IgD-negative memory B cell (primary cell): Measurements from ENCODE around the gene PNLIPRP1. TPM values are rescaled to one million over a fixed set of nuclear protein-coding genes. Genes with fewer than 3 reads are reported as not detected.

Experiments
- H3K27ac Mint-ChIP-seq, 3 donors: one replicate each; pipeline ENCODE4 v1.8.0; 2020 to 2022; ENCODE audit warnings: mild to moderate bottlenecking in 3 of 3, mixed read lengths in 3 of 3, moderate library complexity in 1 of 3
- H3K27me3 Mint-ChIP-seq: one replicate; pipeline ENCODE4 v1.8.0; 2021; ENCODE audit warnings: mixed read lengths
- H3K36me3 Mint-ChIP-seq: one replicate; pipeline ENCODE4 v1.8.0; 2020; ENCODE audit warnings: mild to moderate bottlenecking, mixed read lengths
- H3K4me1 Mint-ChIP-seq, 3 donors: one replicate each; pipeline ENCODE4 v1.8.0; 2020 to 2022; ENCODE audit warnings: mixed read lengths in 3 of 3, mild to moderate bottlenecking in 1 of 3
- H3K4me3 Mint-ChIP-seq, 4 donors: one replicate each; pipeline ENCODE4 v1.8.0; 2020 to 2022; ENCODE audit warnings: mild to moderate bottlenecking in 4 of 4, mixed read lengths in 4 of 4, moderate library complexity in 3 of 4
- H3K9me3 Mint-ChIP-seq, 3 donors: one replicate each; pipeline ENCODE4 v1.8.0; 2020 to 2021; ENCODE audit warnings: mixed read lengths in 3 of 3, mild to moderate bottlenecking in 1 of 3
- polyA plus RNA-seq: library from polyadenylated mRNA; unstranded; fragments of 300-500 nt; fragmentation: Illumina TruSeq; gene quantifications from one replicate; pipeline ENCODE4 v1.2.3, GENCODE V29; 2021

The PNLIPRP1 gene
- polyA plus RNA-seq, 1 donor from 2014 or later, result not detected

- H3K27me3 Mint-ChIP-seq, result no peaks in the 10 kb centered on the region
- H3K27ac Mint-ChIP-seq, result no peak overlapping the region
- H3K4me1 Mint-ChIP-seq, result no peaks in the 10 kb centered on the region
- peaks cover 0 to 5% (median 3%) of the 10 kb centered on the region in 3 donors for H3K9me3 Mint-ChIP-seq
- no peaks in the 10 kb centered on the region for H3K36me3 Mint-ChIP-seq
- H3K4me3 Mint-ChIP-seq, result no peak overlapping the region
Observed at GRCh38 chr10:116633216-116633600, 42.4 kb downstream of the PNLIPRP1 start.

GRCh38 chr10:116634126-116634975 lies 43.6 kb downstream of the PNLIPRP1 start:
- no peaks in the 10 kb centered on the region for H3K27me3 Mint-ChIP-seq

GRCh38 chr10:116636385-116636784 lies 45.6 kb downstream of the PNLIPRP1 start:
- Mint-ChIP-seq H3K4me3 (no peak overlapping the region), H3K4me1 (no peaks in the 10 kb centered on the region), H3K27ac (no peak overlapping the region), H3K36me3 (no peaks in the 10 kb centered on the region), H3K9me3 (peaks cover 0 to 9% (median 0%) of the 10 kb centered on the region in 3 donors), H3K27me3 (no peaks in the 10 kb centered on the region)

More at GRCh38 chr10:116634126-116634975, 43.6 kb downstream of the PNLIPRP1 start:
- Mint-ChIP-seq H3K36me3 (no peaks in the 10 kb centered on the region), H3K9me3 (peaks cover 0 to under 1% (median under 1%) of the 10 kb centered on the region in 3 donors), H3K27ac (no peak overlapping the region), H3K4me3 (no peak overlapping the region), H3K4me1 (no peaks in the 10 kb centered on the region)

- H3K4me1 Mint-ChIP-seq, result no peaks in the 10 kb centered on the region
- peaks cover 0 to 9% (median 0%) of the 10 kb centered on the region in 3 donors for H3K9me3 Mint-ChIP-seq
- H3K36me3 Mint-ChIP-seq, result no peaks in the 10 kb centered on the region
- no peak overlapping the region for H3K27ac Mint-ChIP-seq
- no peaks in the 10 kb centered on the region for H3K27me3 Mint-ChIP-seq
- peak overlapping the region in 1 of 4 donors; percentile 30 for H3K4me3 Mint-ChIP-seq
Observed at GRCh38 chr10:116636976-116637375, 46.2 kb downstream of the PNLIPRP1 start.

GRCh38 chr10:116637830-116638229 lies 47.1 kb downstream of the PNLIPRP1 start:
- Mint-ChIP-seq H3K4me1 (no peaks in the 10 kb centered on the region), H3K9me3 (peaks cover 0 to 9% (median 0%) of the 10 kb centered on the region in 3 donors), H3K36me3 (no peaks in the 10 kb centered on the region)

GRCh38 chr10:116646502-116646901 lies 55.7 kb downstream of the PNLIPRP1 start:
- Mint-ChIP-seq H3K27me3 (no peaks in the 10 kb centered on the region), H3K4me3 (no peak overlapping the region), H3K27ac (no peak overlapping the region), H3K4me1 (no peaks in the 10 kb centered on the region), H3K9me3 (peaks cover 6 to 20% (median 8%) of the 10 kb centered on the region in 3 donors), H3K36me3 (peaks cover 2% of the 10 kb centered on the region)

More at GRCh38 chr10:116637830-116638229, 47.1 kb downstream of the PNLIPRP1 start:
- Mint-ChIP-seq H3K27me3 (no peaks in the 10 kb centered on the region), H3K27ac (no peak overlapping the region), H3K4me3 (no peak overlapping the region)

GRCh38 chr10:116648903-116649302 lies 58.1 kb downstream of the PNLIPRP1 start:
- H3K4me3 Mint-ChIP-seq, result no peak overlapping the region
- H3K27ac Mint-ChIP-seq, result no peak overlapping the region
- H3K36me3 Mint-ChIP-seq, result peaks cover 2% of the 10 kb centered on the region
- H3K4me1 Mint-ChIP-seq, result no peaks in the 10 kb centered on the region
- H3K9me3 Mint-ChIP-seq, result peaks cover 6 to 23% (median 9%) of the 10 kb centered on the region in 3 donors
- H3K27me3 Mint-ChIP-seq, result no peaks in the 10 kb centered on the region

- no peak overlapping the region for H3K27ac Mint-ChIP-seq
- H3K4me3 Mint-ChIP-seq, result no peak overlapping the region
- peaks cover 4% of the 10 kb centered on the region for H3K27me3 Mint-ChIP-seq
- H3K36me3 Mint-ChIP-seq, result no peaks in the 10 kb centered on the region
- no peaks in the 10 kb centered on the region for H3K4me1 Mint-ChIP-seq
- peaks cover 6 to 21% (median 6%) of the 10 kb centered on the region in 3 donors for H3K9me3 Mint-ChIP-seq
Observed at GRCh38 chr10:116653885-116654284, 63.1 kb downstream of the PNLIPRP1 start.

GRCh38 chr10:116654816-116655215 lies 64.1 kb downstream of the PNLIPRP1 start:
- H3K4me1 Mint-ChIP-seq, result no peaks in the 10 kb centered on the region
- peaks cover 2 to 13% (median 3%) of the 10 kb centered on the region in 3 donors for H3K9me3 Mint-ChIP-seq
- no peak overlapping the region for H3K27ac Mint-ChIP-seq
- H3K4me3 Mint-ChIP-seq, result no peak overlapping the region
- H3K36me3 Mint-ChIP-seq, result no peaks in the 10 kb centered on the region
- peaks cover 4% of the 10 kb centered on the region for H3K27me3 Mint-ChIP-seq

- no peaks in the 10 kb centered on the region for H3K4me1 Mint-ChIP-seq
Observed at GRCh38 chr10:116655568-116655967, 64.8 kb downstream of the PNLIPRP1 start.

GRCh38 chr10:116656044-116656443 lies 65.3 kb downstream of the PNLIPRP1 start:
- Mint-ChIP-seq H3K27me3 (peaks cover 4% of the 10 kb centered on the region), H3K9me3 (peaks cover 0 to 8% (median 3%) of the 10 kb centered on the region in 3 donors), H3K4me1 (no peaks in the 10 kb centered on the region), H3K4me3 (no peak overlapping the region), H3K36me3 (no peaks in the 10 kb centered on the region), H3K27ac (no peak overlapping the region)

More at GRCh38 chr10:116655568-116655967, 64.8 kb downstream of the PNLIPRP1 start:
- peaks cover 4% of the 10 kb centered on the region for H3K27me3 Mint-ChIP-seq
- no peak overlapping the region for H3K4me3 Mint-ChIP-seq
- no peaks in the 10 kb centered on the region for H3K36me3 Mint-ChIP-seq
- H3K27ac Mint-ChIP-seq, result no peak overlapping the region
- H3K9me3 Mint-ChIP-seq, result peaks cover 0 to 13% (median 3%) of the 10 kb centered on the region in 3 donors

- H3K36me3 Mint-ChIP-seq, result no peaks in the 10 kb centered on the region
- H3K27ac Mint-ChIP-seq, result no peak overlapping the region
- no peaks in the 10 kb centered on the region for H3K4me1 Mint-ChIP-seq
- peak overlapping the region in 1 of 4 donors; percentile 52 for H3K4me3 Mint-ChIP-seq
- peaks cover 4% of the 10 kb centered on the region for H3K27me3 Mint-ChIP-seq
- peaks cover 0 to 1% (median 0%) of the 10 kb centered on the region in 3 donors for H3K9me3 Mint-ChIP-seq
Observed at GRCh38 chr10:116657863-116658551, 67.2 kb downstream of the PNLIPRP1 start.
